HG03571 (cell line): ENCODE measurements around the gene GNPDA1.
"Not testable (repeated sequence)": the region's sequence is repeated elsewhere in the genome, so short reads cannot be mapped to it uniquely, and the experiment has no call there.

Experiments used
- ATAC-seq: cut with Tn5 transposase; IDR thresholded peaks from one replicate; pipeline ENCODE4 v1.9.1; 2021; ENCODE audit not compliant: unreplicated experiment

The GNPDA1 gene

DNA sequence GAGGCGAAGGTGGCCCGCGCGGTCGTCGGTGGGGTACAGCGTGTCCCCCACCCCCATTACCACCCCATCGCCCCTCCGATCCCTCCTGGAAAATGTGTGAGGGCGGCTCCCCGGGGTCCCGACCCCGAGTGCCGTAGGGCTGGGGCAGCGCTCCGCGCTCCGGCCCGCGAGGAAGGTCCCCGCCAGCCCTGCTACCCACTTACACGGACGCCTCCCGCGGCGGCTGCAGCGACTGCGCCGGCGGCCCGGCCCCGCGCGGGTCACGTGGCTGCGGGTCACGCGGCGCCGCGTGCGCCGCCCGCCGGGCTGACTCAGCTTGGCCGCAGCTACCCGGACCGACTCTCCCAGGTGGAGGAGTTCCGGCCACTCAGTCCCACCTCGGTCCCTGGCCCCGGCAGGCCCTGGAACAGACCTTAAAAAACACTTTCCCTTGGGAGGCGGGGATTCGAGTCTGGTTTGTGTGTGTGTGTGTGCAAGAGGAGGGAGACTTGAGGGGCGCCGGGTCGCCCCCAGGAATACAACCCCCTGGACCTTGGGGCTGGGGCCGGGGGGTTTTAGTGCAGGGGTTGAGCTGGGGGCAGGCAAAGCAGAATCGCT, at the start of gene GNPDA1:
Gene GNPDA1 (minus strand): TSS at position 236 of the 597 bp plus-strand sequence. CDS start 992 bp downstream, outside the sequence.
- peak; percentile 66 for ATAC-seq

- no peak for ATAC-seq
Observed at GRCh38 chr5:142059304-142059940, 46.6 kb upstream of the GNPDA1 start.

GRCh38 chr5:142057697-142058056, 44.9 kb upstream of the GNPDA1 start:
- ATAC-seq, result no peak

DNA sequence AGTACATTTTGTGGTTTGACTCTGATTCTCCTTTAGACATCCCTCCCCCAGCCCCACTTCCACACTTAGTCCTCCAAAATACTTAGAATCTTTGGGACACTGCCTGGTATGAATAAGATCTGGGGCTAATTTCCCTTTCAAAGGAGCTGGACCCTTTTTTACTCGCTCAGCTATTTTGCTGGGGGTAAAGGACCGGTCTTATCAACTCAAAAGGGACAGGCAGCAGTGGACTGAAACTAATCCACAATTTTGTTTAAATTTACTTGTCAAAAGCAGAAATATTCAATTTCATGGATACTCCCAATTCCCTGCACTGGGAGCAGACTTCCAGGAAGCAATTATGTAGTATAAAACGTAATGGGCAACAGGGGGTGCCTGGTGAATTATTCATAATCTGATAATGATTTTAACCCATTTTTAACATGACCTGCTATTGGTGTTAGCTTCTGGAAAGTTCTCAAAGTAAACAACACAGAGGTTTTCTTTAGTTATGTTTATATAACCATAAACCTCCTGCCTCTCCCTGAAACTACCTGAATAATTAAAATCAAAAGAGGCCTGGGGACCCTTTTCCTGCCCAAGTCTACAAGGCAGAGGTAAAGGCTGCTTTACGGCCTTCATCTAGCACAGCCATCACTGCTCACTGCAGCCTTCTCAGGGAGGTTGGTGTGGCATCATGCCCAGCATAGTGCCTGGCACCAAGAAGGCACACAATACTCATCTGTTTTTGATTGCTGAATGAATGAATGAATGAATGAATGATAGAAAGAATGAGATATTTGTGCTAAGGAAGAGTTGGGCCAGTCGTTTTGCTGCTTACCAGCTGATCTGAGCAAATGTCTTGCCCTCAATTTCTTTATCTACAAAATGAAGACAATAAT, 44.2 kb upstream of the GNPDA1 start:
- ATAC-seq, result no peak

- ATAC-seq, result no peak
Observed at GRCh38 chr5:142055301-142055700, 42.5 kb upstream of the GNPDA1 start.

GRCh38 chr5:142053426-142054151, 40.8 kb upstream of the GNPDA1 start:
- no peak for ATAC-seq

- not testable (repeated sequence) for ATAC-seq
Observed at GRCh38 chr5:142052026-142052425, 39.2 kb upstream of the GNPDA1 start.

GRCh38 chr5:142048272-142048671, 35.4 kb upstream of the GNPDA1 start:
- ATAC-seq, result no peak

DNA sequence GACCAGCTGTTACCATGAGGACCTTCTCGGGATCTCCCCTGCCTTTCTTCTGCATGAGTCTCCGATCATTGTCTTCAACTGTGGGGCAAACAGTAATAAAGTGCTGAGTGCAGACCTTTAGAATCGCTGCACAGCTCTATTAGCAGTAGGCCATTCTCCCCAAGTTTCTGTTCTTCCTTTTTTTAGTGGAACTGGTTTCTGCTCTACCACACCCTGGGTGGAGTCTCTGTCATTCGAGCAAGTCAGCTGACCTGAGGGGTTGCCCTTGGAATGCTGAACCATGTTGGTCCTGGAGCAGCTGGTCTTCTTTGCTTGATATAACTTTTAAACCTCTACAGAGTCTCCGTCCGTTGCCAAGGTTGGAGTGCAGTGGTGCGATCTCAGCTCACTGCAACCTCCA, 33.4 kb upstream of the GNPDA1 start:
- no peak for ATAC-seq

GRCh38 chr5:142040881-142041280, 28.1 kb upstream of the GNPDA1 start:
- ATAC-seq, result not testable (repeated sequence)

DNA sequence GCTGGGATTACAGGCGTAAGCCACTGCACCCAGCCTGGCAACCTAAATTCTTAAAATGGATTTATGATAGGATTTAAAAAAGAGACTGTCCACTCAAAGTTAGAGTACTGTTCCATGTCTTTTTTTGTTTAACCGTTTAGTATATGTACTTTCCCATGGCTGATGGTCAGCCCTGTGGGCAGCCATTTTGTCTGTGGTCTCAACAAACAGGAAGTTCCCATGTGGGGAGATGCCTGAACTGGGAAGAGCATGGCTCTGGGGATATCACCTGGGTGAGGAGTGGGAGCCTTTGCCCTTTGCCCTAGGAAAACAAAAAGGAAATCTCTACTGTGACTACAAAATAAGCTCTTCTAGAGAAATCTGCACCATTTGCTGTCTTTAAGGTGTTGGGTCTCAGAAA, 27.5 kb upstream of the GNPDA1 start:
- ATAC-seq, result no peak

DNA sequence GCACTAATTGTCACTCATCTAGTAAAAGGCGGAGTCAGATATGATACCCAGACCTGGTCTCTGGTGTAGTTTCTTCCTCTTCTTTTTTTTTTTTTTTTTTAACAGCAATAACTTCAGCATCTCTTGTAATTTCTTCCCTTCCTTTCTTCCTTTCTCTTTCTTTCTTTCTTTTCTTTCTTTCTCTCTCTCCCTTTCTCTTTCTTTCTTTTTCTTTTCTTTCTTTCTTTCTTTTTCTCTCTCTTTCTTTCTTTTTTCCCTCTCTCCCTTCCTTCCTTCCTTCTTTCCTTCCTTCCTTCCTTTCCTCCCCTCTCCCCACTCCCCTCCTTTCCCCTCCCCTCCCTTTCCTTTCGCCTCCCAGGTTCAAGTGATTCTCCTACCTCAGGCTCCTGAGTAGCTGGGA, 25.9 kb upstream of the GNPDA1 start:
- no peak for ATAC-seq

DNA sequence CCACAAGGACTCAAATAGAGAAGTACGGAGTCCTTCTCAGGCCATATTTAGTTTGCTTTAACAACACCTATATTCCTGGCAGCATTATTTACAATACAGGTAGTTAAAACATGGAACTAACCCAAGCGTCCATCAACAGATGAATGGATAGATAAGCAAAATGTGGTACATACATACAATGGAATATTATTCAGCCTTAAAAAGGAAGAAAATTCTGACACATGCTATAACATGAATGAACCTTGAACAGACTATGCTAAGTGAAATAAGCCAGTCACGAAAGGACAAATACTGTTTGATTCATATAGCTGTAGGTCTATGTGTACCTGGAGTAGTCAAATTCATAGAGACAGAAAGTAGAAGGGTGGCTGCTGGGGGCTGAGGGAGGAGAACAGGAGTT, 24.8 kb upstream of the GNPDA1 start:
- ATAC-seq, result not testable (repeated sequence)

- no peak for ATAC-seq
Observed at GRCh38 chr5:142036918-142037317, 24.1 kb upstream of the GNPDA1 start.

DNA sequence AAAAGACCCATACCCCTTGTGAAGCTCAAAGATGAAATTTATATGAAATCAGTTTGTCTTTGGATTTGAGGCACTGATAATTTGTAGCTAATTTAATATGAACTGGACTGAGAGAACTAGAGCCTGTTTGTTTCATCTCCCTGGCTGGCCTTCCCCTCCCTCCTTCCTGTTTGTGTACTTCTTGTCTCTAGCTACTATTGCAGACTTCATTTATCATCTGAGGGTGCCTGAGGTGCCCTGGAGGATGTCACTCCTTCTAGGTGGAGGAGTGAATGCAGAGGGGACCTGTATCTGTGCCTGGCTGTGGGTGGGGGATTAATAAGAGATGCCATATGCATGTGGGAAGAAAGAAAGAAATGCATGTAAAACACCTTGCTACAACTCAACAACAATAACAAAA, 22.2 kb upstream of the GNPDA1 start:
- no peak for ATAC-seq

- not testable (repeated sequence) for ATAC-seq
Observed at GRCh38 chr5:142033632-142034567, 21.1 kb upstream of the GNPDA1 start.

GRCh38 chr5:142032747-142033631, 20.2 kb upstream of the GNPDA1 start:
- no peak for ATAC-seq

GRCh38 chr5:142032150-142032549, 19.3 kb upstream of the GNPDA1 start:
- ATAC-seq, result no peak

DNA sequence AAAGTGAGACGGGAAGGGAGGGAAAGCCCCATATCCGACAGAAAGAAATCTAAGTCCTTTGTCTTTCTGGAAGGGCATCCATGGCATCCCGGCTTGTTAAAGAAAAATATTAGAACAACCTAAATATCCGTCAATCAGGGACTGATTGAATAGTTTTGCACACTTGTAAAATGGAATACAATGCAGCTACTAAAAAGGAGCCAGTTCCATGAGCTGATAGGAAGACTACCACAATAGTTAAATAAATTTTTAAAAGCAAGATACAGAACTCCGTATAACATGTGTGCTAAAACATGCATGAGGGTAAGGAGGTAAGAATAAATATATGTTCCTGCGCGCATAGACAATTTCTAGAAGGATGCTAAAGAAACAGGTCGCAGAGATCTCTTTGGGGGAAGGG, 12.8 kb upstream of the GNPDA1 start:
- ATAC-seq, result no peak
